Ishikawa (cell line): ENCODE results near the gene ATF7IP2.

ENCODE experiments used
- CEBPB ChIP-seq: IDR thresholded peaks from 2 replicates; pipeline ENCODE4 v1.6.1; 2012
- CREB1 ChIP-seq: IDR thresholded peaks from 2 replicates; pipeline ENCODE4 v1.6.1; 2012; ENCODE audit warnings: low read depth
- EGR1 ChIP-seq: IDR thresholded peaks from 2 replicates; pipeline ENCODE4 v1.6.1; 2012
- EP300 ChIP-seq: IDR thresholded peaks from 2 replicates; pipeline ENCODE4 v1.6.1; 2012; ENCODE audit warnings: borderline replicate concordance
- FOXM1 ChIP-seq: IDR thresholded peaks from 2 replicates; pipeline ENCODE4 v1.6.1; 2012; ENCODE audit warnings: low read depth, borderline replicate concordance
- MAX ChIP-seq: IDR thresholded peaks from 2 replicates; pipeline ENCODE4 v1.6.1; 2012
- NFIC ChIP-seq: IDR thresholded peaks from 2 replicates; pipeline ENCODE4 v1.6.1; 2012
- RAD21 ChIP-seq: IDR thresholded peaks from 2 replicates; pipeline ENCODE4 v1.6.1; 2012; ENCODE audit warnings: low read depth
- REST ChIP-seq: IDR thresholded peaks from 2 replicates; pipeline ENCODE4 v1.6.1; 2012; ENCODE audit warnings: low read depth, mild to moderate bottlenecking
- TAF1 ChIP-seq: IDR thresholded peaks from 2 replicates; pipeline ENCODE4 v1.6.1; 2012; ENCODE audit warnings: low read depth, mild to moderate bottlenecking
- TCF12 ChIP-seq: IDR thresholded peaks from 2 replicates; pipeline ENCODE4 v1.6.1; 2012; ENCODE audit warnings: low read depth
- TEAD4 ChIP-seq: IDR thresholded peaks from 2 replicates; pipeline ENCODE4 v1.6.1; 2012
- YY1 ChIP-seq: IDR thresholded peaks from 2 replicates; pipeline ENCODE4 v1.6.1; 2012; ENCODE audit warnings: low read depth
- ZBTB7A ChIP-seq: IDR thresholded peaks from 2 replicates; pipeline ENCODE4 v1.6.1; 2012; ENCODE audit warnings: low read depth
- TF ChIP-seq, protein P1 (sequence below): IDR thresholded peaks from 2 replicates; pipeline ENCODE4 v1.6.1; 2012

ATF7IP2 gene

DNA sequence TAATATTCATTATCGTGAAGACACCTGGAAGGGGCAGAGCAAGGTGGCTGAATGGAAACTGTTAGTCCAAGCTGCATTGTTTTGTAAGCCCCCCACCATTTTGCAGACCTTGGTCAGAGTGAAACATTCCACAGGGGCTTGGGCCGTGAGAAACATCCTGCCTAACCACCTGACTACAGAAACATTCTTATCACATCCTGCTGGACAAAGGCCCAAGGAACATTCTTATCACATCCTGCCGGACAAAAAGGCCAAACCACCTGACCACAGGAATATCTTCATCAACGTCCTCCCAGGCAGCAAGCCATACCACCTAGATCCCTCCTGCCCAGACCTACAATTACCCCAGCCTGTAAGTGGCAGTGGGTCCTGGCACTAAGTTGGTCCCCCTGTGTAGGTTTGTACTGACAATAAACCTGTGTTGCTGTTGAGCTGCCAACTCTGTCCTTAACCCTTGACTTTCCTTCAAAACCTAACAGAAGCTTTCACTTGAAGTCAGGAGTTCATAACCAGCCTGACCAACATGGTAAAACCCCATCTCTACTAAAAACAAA lies 19.6 kb downstream of the ATF7IP2 start:
- no peak for TF ChIP-seq REST
- TF ChIP-seq EGR1: no peak
- TF ChIP-seq CEBPB: no peak
- no peak for TF ChIP-seq TAF1
- TF ChIP-seq NFIC: no peak

DNA sequence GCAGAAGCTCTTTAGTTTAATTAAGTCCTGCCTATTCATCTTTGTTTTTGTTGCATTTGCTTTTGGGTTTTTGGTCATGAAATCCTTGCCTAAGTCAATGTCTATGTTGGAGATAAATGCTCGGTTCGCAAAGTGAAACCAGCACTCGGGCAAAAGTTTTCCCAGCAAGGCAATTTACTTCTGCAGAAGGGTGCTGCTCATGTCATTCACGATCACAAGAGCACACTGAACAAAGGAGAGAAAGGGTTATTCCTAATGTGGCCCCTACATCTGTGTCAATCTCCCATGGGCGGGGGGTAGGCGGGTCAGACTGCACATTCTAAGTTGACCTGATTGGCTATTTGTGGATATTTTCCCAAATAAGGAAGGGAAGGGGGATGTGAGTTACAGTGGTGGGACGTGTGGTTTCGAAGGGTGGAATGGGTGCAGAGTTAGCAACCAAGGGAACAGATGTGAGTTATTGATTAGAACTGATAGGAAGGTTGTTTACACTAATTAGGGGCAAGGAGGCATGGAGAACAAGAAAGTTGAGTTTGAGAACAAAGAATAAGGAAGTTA lies 23.0 kb downstream of the ATF7IP2 start:
- no peak for TF ChIP-seq TCF12
- TF ChIP-seq, protein P1, sequence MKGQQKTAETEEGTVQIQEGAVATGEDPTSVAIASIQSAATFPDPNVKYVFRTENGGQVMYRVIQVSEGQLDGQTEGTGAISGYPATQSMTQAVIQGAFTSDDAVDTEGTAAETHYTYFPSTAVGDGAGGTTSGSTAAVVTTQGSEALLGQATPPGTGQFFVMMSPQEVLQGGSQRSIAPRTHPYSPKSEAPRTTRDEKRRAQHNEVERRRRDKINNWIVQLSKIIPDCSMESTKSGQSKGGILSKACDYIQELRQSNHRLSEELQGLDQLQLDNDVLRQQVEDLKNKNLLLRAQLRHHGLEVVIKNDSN: no peak
- TF ChIP-seq EGR1: no peak
- no peak for TF ChIP-seq NFIC
- TF ChIP-seq ZBTB7A: no peak
- TF ChIP-seq YY1: no peak
- TF ChIP-seq MAX: no peak
- TF ChIP-seq TEAD4: no peak
- no peak for TF ChIP-seq CREB1
- TF ChIP-seq CEBPB: no peak

GRCh38 chr16:10410469-10410868 lies 24.6 kb downstream of the ATF7IP2 start:
- TF ChIP-seq ZBTB7A (no peak), TAF1 (no peak), EP300 (no peak), CREB1 (no peak), TEAD4 (no peak), TCF12 (no peak), RAD21 (no peak), EGR1 (no peak), FOXM1 (no peak)
- TF ChIP-seq, protein P1: no peak

GRCh38 chr16:10412935-10413601 lies 27.2 kb downstream of the ATF7IP2 start:
- TF ChIP-seq YY1 (no peak), MAX (no peak), CEBPB (no peak), TCF12 (no peak), CREB1 (no peak), TAF1 (no peak), NFIC (no peak), FOXM1 (no peak), EGR1 (no peak)
- TF ChIP-seq, protein P1: no peak

DNA sequence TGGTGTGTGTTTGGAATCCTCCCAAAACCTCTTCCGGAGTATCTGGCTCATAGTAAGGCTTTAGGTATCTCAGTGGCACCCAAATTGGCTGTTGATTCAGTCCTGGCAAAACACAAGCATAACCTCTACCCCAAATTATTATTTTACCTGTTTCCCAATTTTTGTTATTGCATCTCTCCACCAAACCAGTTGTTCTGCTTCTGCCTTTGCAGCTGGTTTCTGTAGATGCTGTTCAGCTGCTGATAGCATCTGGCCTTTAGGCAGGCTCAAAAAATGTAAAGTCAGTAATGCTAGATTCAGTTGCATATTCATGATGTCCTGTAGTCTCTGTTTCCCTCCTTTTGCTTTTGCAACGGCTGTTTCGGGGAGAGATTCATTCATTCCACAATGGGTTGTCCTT lies 33.8 kb downstream of the ATF7IP2 start:
- no peak for TF ChIP-seq NFIC
- TF ChIP-seq TEAD4: no peak
- TF ChIP-seq FOXM1: no peak
- no peak for TF ChIP-seq EGR1
- TF ChIP-seq, protein P1: no peak
- TF ChIP-seq ZBTB7A: no peak

DNA sequence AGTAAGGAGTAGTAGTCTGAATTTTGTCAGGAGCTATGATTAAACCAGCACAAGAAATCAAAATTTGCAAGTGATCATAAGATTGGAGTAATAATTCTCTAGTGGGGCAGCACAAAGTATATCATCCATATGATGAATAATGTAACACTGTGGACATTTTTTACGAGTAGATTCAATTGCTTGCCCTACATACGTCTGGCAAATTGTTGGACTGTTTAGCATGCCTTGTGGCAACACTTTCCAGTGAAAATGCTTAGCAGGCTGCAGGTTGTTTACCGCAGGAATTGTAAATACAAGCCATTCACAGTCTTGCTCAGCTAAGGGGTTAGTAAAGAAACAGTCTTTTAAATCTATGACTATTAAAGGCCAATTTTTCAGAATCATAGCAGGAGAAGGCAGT lies 35.7 kb downstream of the ATF7IP2 start:
- TF ChIP-seq YY1 (no peak), CEBPB (no peak), CREB1 (no peak), TCF12 (no peak), ZBTB7A (no peak), EP300 (no peak), RAD21 (no peak), TEAD4 (no peak), TAF1 (no peak)
- TF ChIP-seq, protein P1: no peak
